Measurements from ENCODE around the gene IDUA. TPM values are rescaled to one million over a fixed set of nuclear protein-coding genes. Genes with fewer than 3 reads are reported as not detected.

The IDUA gene
- total and polyA plus RNA-seq, 10 of the 15 experiments (the other 5 are each of a cell fraction or from before 2014, with no cell fraction given): 0.05 to 7.6 (median 1.4) TPM; not detected in 1

DNA sequence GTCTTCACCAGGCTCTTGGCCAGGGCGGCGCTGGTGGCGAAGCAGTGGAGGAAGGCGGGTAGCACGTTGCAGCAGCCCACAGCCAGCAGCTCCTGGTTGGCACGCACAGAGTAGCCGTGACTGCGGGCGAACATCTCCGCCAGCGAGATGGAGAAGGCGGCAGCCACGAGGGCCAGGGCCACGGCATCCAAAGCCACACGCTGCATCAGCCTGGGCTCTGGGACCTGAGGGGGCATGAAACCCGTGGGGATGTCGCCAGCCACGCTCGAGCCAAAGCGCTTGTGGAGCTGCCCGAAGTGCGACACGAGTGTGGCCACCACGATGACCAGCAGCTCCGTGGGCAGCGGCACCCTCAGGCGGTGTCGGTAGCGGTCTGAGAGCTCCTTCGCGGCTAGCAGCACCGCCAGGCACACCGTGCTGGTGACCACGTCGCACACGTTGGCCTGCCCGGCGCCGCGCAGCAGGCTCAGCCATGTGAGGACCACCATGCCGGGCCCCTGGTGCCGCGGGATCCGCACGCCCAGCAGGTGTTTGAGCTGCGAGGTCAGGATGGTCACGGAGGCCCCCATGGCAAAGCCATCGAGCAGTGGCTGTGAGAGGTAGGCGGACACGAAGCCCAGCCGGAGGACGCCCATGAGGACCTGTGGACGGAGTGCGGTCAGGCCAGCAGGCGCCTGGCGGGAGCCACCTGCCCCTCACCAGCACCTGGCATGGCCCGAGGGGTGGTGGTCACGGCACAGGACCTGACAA is 3.1 kb downstream of the IDUA start (continued):
- TF ChIP-seq ZNF622 (IDR thresholded peaks at IDR 0.05): no peak
- TF ChIP-seq, protein P1, sequence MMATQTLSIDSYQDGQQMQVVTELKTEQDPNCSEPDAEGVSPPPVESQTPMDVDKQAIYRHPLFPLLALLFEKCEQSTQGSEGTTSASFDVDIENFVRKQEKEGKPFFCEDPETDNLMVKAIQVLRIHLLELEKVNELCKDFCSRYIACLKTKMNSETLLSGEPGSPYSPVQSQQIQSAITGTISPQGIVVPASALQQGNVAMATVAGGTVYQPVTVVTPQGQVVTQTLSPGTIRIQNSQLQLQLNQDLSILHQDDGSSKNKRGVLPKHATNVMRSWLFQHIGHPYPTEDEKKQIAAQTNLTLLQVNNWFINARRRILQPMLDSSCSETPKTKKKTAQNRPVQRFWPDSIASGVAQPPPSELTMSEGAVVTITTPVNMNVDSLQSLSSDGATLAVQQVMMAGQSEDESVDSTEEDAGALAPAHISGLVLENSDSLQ (IDR thresholded peaks at IDR 0.05): no peak
- TF ChIP-seq, protein P2, sequence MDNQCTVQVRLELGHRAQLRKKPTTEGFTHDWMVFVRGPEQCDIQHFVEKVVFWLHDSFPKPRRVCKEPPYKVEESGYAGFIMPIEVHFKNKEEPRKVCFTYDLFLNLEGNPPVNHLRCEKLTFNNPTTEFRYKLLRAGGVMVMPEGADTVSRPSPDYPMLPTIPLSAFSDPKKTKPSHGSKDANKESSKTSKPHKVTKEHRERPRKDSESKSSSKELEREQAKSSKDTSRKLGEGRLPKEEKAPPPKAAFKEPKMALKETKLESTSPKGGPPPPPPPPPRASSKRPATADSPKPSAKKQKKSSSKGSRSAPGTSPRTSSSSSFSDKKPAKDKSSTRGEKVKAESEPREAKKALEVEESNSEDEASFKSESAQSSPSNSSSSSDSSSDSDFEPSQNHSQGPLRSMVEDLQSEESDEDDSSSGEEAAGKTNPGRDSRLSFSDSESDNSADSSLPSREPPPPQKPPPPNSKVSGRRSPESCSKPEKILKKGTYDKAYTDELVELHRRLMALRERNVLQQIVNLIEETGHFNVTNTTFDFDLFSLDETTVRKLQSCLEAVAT (IDR thresholded peaks at IDR 0.05): no peak
- TF ChIP-seq CREB1 (IDR thresholded peaks at IDR 0.05; ENCODE audit: low read depth): no peak
- no peak for TF ChIP-seq HDGF (IDR thresholded peaks at IDR 0.05)
- TF ChIP-seq NRF1 (conservative IDR thresholded peaks at IDR 0.05; ENCODE audit: low read depth, low read length): no peak
- TF ChIP-seq MYB (IDR thresholded peaks at IDR 0.05; ENCODE audit: borderline replicate concordance, low read depth, low read length): no peak
- TF ChIP-seq, protein P3, sequence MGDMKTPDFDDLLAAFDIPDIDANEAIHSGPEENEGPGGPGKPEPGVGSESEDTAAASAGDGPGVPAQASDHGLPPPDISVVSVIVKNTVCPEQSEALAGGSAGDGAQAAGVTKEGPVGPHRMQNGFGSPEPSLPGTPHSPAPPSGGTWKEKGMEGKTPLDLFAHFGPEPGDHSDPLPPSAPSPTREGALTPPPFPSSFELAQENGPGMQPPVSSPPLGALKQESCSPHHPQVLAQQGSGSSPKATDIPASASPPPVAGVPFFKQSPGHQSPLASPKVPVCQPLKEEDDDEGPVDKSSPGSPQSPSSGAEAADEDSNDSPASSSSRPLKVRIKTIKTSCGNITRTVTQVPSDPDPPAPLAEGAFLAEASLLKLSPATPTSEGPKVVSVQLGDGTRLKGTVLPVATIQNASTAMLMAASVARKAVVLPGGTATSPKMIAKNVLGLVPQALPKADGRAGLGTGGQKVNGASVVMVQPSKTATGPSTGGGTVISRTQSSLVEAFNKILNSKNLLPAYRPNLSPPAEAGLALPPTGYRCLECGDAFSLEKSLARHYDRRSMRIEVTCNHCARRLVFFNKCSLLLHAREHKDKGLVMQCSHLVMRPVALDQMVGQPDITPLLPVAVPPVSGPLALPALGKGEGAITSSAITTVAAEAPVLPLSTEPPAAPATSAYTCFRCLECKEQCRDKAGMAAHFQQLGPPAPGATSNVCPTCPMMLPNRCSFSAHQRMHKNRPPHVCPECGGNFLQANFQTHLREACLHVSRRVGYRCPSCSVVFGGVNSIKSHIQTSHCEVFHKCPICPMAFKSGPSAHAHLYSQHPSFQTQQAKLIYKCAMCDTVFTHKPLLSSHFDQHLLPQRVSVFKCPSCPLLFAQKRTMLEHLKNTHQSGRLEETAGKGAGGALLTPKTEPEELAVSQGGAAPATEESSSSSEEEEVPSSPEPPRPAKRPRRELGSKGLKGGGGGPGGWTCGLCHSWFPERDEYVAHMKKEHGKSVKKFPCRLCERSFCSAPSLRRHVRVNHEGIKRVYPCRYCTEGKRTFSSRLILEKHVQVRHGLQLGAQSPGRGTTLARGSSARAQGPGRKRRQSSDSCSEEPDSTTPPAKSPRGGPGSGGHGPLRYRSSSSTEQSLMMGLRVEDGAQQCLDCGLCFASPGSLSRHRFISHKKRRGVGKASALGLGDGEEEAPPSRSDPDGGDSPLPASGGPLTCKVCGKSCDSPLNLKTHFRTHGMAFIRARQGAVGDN (IDR thresholded peaks at IDR 0.05): no peak
- TF ChIP-seq, protein P4, sequence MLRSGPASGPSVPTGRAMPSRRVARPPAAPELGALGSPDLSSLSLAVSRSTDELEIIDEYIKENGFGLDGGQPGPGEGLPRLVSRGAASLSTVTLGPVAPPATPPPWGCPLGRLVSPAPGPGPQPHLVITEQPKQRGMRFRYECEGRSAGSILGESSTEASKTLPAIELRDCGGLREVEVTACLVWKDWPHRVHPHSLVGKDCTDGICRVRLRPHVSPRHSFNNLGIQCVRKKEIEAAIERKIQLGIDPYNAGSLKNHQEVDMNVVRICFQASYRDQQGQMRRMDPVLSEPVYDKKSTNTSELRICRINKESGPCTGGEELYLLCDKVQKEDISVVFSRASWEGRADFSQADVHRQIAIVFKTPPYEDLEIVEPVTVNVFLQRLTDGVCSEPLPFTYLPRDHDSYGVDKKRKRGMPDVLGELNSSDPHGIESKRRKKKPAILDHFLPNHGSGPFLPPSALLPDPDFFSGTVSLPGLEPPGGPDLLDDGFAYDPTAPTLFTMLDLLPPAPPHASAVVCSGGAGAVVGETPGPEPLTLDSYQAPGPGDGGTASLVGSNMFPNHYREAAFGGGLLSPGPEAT (IDR thresholded peaks at IDR 0.05; ENCODE audit: low read depth): no peak
- TF ChIP-seq, protein P5, sequence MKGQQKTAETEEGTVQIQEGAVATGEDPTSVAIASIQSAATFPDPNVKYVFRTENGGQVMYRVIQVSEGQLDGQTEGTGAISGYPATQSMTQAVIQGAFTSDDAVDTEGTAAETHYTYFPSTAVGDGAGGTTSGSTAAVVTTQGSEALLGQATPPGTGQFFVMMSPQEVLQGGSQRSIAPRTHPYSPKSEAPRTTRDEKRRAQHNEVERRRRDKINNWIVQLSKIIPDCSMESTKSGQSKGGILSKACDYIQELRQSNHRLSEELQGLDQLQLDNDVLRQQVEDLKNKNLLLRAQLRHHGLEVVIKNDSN (IDR thresholded peaks at IDR 0.05; ENCODE audit: borderline replicate concordance, extremely low read length, insufficient read depth, low read depth, low read length): no peak

All from GM12878 (cell line).